NCI-H1105 treated with DMSO at 0.1 percent for 48 hours (cell line): ENCODE measurements around the gene RAC3.

ENCODE experiments used
- DNase-seq: peaks from one replicate; lab custom pipeline; 2025; lab: John Stamatoyannopoulos, UW

Gene RAC3

DNA sequence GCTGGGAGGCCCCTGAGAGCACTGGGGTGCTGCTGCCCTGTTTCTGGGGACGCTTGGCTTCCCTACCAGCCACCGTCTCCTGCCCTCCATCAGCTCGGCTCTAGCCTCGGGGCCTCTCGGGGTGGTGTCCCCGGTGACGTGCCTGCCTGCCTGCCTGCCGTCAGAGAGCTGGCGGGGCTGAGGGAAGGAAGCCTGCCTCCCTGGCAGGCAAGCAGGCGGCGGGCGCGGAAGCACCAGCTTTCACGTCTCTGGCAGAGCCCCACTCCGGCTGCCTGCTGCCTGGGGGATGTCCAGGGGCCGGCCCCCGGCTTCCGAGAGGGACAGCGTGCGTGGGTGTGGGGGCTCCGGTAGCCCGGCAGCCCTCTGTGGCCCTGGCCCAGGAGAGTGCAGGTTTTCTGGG lies 18.1 kb upstream of the RAC3 start:
- DNase-seq: no peak

DNA sequence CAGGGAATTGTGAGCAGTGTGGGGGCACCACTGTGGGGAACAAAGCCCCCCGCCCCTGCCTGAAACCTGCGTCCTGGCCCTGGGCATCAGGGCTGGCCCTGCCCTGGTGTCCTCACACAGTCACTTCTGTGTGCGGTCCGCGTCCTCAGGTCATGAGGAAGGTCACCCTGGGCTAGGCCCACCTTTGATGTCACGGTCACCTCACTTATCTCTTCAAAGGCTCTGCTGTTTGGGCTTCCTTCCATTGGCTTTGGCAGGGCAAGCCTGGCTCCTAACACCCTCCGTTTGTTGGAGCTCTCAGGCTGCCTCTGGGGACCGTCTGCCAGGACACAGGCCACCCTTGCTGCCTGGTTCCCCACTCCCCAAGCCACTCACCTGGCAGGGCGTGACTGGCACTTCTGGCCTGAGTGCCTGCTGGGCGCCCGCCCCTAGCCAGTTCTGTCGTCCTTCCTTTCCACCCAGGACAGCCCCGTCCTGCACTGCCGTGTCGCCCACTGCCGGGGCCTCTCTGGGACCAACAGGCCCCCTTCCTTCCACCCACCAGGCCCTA lies 17.6 kb upstream of the RAC3 start:
- DNase-seq: no peak

DNA sequence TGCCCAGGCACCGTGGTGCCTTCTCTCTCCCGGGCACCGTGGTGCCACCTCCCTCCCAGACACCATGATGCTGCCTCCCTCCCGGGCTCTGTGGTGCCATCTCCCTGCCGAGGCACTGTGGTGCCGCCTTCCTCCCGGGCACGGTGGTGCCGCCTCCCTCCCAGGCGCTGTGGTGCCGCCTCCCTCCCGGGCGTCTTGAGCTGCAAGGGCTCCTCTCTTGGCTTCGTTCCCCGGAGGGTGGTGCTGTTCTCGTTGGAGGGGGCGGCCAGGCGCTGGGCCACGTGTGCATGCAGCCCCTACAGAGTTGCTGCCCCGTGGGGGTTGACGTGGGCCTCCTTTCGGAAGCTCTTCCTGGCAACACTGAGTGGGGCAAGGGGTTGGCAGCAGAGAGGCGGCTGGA lies 17.0 kb upstream of the RAC3 start:
- no peak for DNase-seq

DNA sequence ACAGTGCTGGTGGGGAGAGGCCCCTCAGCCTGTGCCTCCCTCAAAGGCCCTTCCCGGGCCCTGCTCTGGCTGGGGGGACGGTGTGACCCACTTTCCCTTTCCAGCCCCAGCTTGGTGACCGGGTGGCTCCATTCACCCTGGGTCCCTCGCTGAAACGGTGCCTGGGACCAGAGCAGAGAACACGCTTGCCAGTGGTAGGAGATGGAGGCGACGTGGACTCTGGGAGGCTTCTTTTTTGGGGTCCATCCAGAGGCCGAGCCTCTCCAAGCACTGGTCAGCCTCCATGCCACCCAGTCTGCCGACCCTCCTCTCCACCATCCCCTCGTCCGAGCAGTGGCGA lies 16.5 kb upstream of the RAC3 start:
- DNase-seq: no peak

DNA sequence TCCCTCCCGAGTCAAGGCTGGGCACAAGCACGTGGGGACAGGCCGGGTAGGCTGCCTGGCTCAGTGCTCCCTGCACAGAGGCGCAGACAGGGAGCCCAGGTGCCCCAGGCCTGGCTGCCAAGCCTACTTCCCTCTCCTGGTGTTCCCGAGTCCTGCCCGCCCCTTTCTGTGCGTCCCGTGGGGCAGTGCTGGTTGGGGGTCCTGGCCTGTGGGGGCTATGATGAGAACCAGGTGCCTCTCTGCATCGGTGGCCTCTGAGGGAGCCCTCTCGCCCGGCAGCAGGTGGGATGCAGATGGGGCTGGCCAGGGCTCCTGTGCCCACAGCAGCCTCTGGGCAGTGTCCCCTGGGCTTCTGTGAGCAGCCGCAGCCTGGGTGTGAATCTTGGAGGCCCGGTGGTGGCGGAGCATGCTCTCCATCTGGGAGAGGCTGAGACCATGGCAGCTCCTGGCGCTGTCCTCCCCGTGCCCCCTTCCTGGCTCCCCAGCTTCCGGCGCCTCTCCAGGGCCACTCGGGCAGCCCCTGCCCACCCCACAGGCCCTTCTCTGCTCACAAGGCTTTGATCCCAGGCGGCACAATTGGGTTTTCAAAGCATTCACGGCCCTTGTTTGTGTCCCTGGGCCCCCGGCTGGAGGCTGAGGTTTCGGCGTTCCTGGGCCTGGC lies 16.0 kb upstream of the RAC3 start:
- no peak for DNase-seq

DNA sequence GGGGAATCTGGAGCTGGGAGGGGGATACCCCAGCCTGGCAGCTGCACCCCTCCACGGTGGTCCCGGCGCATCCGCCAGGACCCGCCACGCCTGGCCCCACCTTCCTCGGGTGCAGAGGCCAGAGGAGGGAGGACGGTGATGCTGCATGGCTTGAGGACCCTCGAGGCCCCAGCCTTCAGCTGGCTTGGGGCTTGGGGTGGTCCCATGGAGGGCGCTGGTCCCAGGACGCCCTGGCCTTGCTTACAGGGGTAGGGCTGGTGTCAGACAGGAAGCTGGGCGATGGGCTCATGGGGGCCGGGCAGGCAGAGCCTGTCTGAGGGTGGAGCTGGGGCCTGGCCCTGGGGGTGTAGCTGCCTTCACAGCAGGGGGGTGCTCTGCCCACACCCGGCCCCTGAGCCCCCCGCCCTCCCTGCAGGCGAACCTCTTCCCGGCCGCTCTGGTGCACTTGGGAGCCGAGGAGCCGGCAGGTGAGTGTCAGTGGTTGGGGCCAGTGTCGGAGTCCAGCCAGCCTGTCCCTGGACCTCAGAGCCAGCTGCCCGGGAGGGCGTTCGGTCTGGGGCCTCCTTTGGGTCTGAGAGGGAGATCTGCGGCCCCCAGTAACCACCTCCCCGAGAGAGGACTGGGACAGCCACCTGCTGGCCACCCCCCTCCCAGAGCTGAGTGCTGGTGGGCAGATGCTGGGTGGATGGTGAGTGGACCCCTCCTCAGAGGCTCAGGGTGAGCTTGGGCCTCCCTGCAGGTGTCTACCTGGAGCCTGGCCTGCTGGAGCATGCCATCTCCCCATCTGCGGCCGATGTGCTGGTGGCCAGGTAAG lies 15.2 kb upstream of the RAC3 start:
- DNase-seq: no peak

DNA sequence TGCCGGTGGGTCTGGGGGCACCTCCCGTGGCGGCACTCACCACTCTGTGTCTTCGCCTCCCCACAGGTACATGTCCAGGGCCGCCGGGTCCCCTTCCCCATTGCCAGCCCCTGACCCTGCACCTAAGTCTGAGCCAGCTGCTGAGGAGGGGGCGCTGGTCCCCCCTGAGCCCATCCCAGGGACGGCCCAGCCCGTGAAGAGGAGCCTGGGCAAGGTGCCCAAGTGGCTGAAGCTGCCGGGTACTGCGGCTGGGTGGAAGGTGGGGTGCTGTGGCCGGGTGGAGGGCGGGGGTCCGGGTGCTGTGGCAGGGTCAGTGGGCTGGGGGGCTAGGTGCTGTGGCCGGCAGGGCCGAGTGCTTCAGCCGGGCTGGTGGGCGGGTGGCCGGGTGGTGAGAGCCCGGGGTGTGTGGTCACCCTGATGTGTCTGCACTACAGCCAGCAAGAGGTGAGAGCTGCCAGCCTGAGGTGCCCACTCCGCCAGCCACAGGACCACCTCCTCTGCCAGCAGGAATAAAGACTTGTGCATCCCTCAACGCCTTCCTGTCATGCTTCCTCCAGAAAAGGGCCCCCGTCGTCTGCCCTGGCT lies 14.5 kb upstream of the RAC3 start:
- DNase-seq: no peak

DNA sequence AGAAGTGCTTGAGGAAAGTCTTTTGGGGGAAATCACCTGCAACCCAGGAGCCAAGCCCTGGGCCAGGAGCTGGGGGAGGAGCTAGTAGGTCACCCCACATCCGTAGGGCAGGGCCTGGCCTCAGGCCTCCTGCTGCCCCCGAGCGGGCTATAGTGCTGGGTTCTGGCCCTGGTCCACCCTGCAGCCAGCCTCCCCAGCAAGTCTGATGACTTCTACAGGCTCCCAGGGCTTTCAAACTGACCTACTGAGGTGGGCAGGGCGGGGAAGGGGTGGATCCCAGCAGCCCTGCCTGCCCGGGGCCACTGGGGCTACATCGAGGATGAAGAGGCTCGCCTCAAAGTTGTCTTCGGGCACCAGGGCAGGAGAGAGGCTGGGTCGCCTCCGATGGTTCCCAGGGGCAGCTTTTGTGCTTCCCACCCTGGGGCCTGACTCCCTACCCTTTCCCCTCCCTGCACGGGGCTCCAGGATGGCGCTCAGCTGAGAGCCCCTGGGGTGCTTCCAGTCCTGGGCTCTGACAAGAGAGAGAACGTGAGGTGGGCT lies 13.8 kb upstream of the RAC3 start:
- DNase-seq: no peak

DNA sequence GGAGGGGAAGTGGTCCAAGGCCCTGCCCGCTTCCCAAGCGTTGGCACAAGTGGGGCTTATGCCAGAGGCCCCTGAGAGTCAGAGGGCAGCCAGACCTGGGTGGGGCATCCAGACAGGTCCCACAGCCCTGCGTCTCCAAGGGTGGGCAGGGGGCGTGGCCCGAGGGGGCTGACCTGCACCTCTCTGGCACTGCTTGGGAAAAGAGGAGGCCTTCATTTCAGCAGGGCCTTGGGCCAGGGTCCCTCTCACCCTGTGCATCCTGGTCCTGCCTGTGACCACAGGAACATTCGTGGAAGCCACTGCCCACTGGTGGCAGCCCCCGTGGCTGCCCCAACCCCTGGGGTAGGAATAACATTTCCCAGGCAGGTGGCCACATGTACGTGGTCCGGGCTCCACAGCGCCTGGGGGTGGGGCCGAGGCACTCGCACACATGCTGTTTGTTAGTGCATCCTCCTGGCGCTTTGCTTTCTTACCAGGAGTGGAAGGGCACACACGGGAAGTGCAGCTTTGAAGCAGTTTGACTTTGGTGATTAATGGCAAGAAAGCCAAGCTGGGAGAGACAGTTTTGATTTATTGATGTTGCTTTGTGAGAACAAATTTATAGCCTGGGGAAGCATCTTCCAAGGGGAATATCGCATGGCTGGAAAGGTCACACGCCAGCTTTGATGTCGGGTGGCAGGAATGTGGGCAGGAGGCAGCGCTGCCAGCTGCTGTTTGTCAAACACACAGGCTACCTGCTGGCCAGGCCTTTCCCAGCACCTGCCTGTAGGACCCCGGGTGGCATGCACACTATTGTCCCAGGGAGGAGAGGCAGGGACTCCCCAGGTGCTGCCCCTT lies 13.1 kb upstream of the RAC3 start:
- no peak for DNase-seq

DNA sequence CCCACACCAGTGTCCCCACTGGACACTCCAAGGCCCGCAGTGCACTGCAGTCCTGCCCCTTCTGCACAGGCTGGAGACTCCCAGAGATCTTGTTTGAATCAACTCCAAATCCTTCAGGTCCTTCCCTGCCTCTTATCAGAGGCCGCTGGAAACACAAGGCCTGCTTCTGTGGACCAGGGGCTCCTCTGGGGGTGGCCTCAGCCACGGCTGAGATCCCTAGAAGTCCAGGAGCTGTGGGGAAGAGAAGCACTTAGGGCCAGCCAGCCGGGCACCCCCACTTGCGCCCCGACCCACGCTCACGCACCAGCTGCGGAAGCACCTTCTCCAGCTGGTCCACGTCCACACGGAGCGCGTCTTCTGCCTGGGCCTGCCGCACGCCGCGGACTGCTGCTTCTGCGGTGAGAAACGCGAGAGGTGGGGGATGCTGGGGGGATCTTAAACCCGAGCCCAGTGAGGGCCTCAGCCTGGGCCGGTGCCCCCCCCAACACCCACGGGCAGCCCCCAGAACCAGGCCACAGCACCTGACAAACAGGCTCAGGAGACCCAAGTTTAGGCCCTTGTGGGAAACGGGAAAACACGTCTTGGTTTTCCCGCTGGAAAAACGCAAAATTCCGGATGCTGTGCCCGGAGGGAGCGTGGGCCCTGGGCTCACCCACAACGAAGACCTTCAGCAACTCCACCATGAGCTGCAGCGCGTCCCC lies 12.3 kb upstream of the RAC3 start:
- DNase-seq: no peak

DNA sequence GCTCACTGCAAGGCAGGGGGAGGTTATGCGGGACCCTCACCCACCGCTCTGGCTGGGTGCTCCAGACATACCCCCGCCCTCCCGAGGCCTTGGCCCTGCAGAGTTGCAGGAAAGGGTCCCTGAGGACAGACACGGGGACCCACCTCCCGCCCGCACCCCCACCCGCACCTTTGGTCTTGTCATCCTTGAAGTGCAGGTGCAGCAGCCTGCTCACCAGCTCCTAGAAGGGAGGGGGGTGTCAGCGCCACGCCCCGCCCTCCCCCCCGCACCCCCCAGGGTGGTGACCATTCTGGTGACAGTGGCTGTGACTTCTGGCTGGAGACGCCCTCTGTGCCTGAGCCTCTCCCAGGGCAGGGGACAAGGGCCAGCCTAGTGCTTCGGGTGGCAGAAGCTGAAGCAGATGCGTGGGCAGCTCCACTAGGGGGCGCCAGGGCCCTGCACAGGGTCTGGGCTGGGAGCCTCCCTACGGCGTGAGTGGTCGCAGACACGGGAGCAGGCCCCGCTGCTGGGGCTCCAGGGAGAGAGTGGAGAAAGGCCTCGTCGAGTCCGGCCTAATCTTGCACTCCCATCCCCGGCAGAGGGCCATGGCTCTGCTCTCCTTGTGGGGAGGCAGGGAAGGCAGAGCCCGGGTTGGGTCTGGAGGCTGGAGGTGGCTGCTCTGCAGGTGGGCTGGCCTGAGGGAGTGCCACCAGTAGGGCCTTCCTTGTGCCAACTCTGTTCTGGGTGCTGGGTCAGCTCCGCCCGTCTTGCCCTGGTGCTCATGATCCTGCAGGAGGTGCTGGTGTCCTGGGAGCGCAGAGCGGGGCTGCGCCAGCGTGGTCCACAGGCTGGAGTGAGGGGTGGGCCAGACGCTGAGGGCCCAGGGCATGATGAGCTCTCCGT lies 11.5 kb upstream of the RAC3 start:
- peak; percentile 21 for DNase-seq

DNA sequence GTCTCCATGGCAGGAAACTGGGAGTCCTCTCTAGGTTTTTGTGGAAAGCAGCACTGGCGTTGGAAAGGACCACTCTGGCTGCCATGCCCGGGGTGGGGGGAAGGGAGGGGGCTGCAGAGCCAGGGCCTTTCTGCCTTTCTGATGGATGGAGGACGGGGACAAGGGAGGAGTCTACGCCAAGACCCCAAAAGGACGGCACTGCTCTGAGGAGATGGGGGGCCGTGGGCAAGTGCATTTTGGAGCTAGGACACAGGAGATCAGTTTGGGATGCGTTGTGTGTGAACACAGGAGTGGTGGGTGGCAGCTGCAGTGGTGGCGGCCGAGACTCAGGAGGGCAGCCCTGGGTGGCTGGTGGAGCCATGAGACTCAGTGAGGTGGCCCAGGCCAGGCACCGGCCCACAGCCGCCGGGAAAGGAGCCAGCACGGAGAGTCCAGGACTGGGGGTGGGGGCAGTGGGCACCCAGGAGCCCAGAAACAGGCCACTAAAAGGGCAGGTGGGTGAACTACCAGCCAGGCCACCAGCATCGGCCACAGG lies 10.8 kb upstream of the RAC3 start:
- no peak for DNase-seq

DNA sequence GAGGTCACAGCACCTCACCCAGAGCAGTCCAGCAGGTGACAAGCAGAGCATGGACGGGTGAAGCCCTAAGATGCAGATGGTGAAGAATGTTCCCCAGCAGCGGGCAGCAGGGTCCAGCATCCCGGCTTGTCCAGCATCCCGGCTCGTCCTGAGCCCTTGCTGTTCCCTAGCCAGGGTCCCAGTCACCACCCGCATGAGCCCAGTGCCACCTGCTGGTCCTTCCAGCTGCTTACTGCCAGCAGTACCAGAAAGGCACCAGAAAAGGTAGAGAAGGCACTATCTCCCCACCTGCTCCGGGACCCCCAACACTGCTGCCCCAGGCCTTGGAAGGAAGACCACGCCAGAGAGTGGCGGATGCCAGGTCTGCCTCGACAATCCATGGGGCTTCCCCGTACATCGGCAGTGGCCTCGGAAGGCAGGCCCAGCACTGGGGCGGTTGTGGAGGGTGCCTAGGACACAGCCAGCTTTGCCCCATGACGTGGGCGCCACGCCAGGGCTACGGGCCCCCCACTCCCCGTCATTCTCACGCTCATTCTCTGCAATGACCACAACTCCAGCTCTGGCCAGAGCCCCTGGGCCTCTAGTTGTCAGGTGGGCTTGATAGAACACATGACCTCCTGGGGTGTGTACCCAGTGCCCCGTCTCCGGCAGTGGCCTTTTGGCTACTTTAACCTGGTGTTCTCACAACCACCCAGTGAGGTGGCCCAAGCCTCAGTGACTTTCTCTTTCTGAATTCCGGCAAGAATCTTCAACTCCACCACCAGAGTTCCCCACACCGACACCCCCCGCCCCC lies 10.2 kb upstream of the RAC3 start:
- peak; percentile 17 for DNase-seq

DNA sequence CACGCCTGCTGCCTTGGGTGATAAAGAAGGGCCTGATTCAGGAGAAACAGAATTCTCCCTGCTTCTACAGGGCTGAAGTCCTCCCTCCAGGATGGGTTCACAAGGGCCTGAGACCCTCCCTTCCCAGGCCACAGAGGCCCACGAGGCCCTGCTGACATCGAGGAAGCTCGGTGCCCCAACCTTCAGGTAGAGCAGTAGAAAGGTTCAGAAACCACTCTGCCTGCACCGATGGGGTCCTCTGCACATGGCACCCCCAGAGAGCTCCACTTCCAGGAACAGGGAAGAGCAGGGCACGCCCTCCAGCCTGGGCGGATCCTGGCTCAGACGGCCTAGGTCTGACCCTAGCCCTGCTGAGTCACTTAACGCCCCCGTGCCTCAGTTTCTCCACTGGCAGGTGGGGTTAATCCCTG lies 9.6 kb upstream of the RAC3 start:
- no peak for DNase-seq

DNA sequence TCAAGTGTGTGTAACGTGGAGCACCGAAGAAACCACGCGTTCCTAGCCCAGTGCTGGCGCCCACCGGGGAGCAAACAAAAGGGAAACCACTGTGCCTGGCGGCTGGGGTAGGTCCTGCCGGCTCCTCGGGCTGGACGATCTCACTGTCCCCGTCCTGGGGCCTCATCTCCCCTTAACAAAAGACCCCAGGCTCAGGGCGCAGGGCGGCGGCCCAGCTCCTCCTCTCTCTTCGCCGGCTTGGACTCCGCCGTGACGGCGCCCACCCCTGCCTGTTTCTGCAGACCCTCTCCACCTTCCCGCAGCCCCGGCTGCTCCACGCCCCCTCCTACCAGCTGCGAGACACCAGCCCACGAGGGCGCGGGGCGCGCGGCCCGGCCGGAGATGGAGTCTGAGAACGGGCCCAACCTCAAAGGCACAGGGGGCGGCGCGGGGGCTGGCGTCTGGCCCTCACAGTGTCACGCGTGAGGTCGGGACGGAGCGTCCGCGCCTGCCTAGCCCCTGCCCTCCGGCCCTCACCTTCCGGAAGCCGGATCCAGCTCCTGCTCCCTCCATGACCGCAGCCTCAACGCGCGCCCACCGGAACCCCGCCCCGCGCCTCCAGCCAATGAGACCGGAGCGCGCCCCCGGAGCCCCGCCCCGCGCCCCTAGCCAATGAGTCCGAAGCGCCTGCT lies 9.0 kb upstream of the RAC3 start, which contains the start of gene CENPX:
Gene CENPX, minus strand, starts transcription at position 569 of the 671 bp plus-strand sequence. Its CDS starts 17 bp downstream, at position 552.
- no peak for DNase-seq

DNA sequence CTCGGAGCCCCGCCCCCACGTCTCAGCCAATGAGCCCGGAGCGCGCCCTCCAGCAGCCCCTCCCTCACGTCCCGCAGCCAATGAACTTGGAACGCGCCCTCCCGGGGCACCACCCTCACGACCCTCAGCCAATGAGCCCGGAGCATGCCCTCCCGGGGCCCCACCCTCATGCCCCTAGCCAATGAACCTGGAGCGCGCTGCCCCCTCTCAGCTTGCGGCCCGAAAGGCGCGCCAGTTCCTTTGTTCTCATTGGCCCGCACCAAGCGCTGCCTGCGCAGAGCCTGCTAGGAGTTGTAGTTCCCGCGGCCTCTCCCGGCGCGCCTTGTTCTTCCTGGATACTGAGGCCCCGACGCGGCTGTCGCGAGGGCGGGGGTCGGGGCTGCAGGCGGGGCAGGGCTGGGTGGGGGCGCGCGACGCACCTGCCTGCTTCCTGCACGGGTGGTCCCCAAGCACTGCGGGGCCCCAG lies 8.5 kb upstream of the RAC3 start, which contains the start of gene LRRC45:
Gene LRRC45, plus strand, starts transcription at position 325 of the 466 bp plus-strand sequence. CDS start 339 bp downstream, outside the sequence.
- DNase-seq: peak; percentile 98

DNA sequence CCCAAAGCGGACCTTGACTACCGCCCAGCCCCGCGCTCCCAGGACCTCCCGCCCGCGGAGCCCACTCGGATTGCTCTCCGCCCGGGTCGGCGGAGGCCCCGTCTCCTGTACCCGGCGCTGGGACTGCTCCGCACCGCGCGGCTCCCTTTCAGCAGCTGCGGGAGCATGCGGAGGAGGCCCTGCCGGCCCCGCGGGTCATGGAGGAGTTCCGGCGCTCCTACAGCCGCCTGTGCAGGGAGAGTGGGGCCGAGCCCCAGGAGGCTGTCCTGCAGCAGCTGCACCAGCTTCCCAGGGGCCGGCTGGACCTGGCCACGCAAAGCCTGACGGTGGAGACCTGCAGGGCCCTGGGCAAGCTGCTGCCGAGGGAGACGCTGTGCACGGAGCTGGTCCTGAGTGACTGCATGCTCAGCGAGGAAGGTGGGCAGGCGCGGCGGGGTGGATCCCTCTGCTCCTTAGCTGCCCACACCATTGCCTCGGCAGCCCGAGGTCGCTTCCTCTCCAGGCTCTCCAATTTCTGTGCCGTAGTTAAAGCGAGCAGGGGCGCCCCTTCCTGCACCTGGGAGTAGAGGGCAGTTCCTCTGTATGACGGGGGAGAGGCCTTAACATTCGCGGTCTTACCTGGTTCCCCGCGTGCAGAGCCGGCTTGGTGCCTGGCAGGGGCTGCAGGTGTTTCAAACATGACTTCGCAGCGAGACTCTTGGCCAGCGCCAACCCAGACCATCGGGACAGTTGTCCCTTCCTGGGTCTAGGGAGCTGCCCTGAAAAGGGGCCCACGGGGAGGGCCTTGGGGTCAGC lies 7.8 kb upstream of the RAC3 start:
- peak; percentile 16 for DNase-seq
